ENCODE results near the gene MRGPRG. TPM values are rescaled to one million over a fixed set of nuclear protein-coding genes. Genes with fewer than 3 reads are reported as not detected.

Gene MRGPRG
- total and polyA plus RNA-seq, 2 of the 8 experiments (the other 6 are each of a cell fraction or from before 2014, with no cell fraction given) = not detected

DNA sequence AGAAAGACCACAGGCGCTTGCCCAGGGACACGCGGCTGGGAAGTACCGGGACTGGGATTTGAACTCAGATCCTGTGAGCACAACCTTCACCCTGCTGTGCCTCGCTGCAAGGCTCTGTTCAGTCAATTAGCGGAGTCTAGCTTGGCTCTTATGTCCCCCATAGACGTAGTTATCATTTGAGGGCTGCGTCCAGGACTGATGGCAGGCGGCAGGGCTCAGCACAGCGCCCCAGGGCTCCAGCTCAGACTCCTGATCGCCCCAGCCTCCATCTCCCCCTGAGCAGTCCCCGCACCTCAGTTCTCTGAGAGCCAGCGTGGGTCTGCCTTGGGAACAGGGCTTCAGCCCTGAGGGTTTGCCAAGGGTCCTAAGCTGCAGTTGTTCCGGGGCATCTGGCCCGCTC lies 19.8 kb downstream of the MRGPRG start (continued):
- TF ChIP-seq EP300 (IDR thresholded peaks at IDR 0.05; ENCODE audit: borderline replicate concordance in 1 of 2, low read depth in 2 of 2, low read length in 2 of 2) = no peak
- no peak for TF ChIP-seq POLR2AphosphoS5 (IDR thresholded peaks at IDR 0.05; ENCODE audit: low read depth, low read length)
- no peak for TF ChIP-seq HDAC2 (IDR thresholded peaks at IDR 0.05; ENCODE audit: borderline replicate concordance in 1 of 2, low read depth in 2 of 2, low read length in 2 of 2)
- TF ChIP-seq POLR2A (IDR thresholded peaks at IDR 0.05; ENCODE audit: control extremely low read depth in 1 of 2, low read depth in 2 of 2, low read length in 2 of 2) = no peak
- TF ChIP-seq ZNF274 (IDR thresholded peaks at IDR 0.05; ENCODE audit: borderline replicate concordance, extremely low read depth, low read length) = no peak
- TF ChIP-seq ASH2L (IDR thresholded peaks at IDR 0.05; ENCODE audit: low read length) = no peak
- TF ChIP-seq, protein P1, sequence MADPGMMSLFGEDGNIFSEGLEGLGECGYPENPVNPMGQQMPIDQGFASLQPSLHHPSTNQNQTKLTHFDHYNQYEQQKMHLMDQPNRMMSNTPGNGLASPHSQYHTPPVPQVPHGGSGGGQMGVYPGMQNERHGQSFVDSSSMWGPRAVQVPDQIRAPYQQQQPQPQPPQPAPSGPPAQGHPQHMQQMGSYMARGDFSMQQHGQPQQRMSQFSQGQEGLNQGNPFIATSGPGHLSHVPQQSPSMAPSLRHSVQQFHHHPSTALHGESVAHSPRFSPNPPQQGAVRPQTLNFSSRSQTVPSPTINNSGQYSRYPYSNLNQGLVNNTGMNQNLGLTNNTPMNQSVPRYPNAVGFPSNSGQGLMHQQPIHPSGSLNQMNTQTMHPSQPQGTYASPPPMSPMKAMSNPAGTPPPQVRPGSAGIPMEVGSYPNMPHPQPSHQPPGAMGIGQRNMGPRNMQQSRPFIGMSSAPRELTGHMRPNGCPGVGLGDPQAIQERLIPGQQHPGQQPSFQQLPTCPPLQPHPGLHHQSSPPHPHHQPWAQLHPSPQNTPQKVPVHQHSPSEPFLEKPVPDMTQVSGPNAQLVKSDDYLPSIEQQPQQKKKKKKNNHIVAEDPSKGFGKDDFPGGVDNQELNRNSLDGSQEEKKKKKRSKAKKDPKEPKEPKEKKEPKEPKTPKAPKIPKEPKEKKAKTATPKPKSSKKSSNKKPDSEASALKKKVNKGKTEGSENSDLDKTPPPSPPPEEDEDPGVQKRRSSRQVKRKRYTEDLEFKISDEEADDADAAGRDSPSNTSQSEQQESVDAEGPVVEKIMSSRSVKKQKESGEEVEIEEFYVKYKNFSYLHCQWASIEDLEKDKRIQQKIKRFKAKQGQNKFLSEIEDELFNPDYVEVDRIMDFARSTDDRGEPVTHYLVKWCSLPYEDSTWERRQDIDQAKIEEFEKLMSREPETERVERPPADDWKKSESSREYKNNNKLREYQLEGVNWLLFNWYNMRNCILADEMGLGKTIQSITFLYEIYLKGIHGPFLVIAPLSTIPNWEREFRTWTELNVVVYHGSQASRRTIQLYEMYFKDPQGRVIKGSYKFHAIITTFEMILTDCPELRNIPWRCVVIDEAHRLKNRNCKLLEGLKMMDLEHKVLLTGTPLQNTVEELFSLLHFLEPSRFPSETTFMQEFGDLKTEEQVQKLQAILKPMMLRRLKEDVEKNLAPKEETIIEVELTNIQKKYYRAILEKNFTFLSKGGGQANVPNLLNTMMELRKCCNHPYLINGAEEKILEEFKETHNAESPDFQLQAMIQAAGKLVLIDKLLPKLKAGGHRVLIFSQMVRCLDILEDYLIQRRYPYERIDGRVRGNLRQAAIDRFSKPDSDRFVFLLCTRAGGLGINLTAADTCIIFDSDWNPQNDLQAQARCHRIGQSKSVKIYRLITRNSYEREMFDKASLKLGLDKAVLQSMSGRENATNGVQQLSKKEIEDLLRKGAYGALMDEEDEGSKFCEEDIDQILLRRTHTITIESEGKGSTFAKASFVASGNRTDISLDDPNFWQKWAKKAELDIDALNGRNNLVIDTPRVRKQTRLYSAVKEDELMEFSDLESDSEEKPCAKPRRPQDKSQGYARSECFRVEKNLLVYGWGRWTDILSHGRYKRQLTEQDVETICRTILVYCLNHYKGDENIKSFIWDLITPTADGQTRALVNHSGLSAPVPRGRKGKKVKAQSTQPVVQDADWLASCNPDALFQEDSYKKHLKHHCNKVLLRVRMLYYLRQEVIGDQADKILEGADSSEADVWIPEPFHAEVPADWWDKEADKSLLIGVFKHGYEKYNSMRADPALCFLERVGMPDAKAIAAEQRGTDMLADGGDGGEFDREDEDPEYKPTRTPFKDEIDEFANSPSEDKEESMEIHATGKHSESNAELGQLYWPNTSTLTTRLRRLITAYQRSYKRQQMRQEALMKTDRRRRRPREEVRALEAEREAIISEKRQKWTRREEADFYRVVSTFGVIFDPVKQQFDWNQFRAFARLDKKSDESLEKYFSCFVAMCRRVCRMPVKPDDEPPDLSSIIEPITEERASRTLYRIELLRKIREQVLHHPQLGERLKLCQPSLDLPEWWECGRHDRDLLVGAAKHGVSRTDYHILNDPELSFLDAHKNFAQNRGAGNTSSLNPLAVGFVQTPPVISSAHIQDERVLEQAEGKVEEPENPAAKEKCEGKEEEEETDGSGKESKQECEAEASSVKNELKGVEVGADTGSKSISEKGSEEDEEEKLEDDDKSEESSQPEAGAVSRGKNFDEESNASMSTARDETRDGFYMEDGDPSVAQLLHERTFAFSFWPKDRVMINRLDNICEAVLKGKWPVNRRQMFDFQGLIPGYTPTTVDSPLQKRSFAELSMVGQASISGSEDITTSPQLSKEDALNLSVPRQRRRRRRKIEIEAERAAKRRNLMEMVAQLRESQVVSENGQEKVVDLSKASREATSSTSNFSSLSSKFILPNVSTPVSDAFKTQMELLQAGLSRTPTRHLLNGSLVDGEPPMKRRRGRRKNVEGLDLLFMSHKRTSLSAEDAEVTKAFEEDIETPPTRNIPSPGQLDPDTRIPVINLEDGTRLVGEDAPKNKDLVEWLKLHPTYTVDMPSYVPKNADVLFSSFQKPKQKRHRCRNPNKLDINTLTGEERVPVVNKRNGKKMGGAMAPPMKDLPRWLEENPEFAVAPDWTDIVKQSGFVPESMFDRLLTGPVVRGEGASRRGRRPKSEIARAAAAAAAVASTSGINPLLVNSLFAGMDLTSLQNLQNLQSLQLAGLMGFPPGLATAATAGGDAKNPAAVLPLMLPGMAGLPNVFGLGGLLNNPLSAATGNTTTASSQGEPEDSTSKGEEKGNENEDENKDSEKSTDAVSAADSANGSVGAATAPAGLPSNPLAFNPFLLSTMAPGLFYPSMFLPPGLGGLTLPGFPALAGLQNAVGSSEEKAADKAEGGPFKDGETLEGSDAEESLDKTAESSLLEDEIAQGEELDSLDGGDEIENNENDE (IDR thresholded peaks at IDR 0.05; ENCODE audit: insufficient replicate concordance, low read length) = no peak
- no peak for TF ChIP-seq RBBP5 (IDR thresholded peaks at IDR 0.05; ENCODE audit: borderline replicate concordance, low read depth, low read length)
